CD4-positive, alpha-beta memory T cell (primary cell): ENCODE data around the gene PAX6. TPM values are rescaled to one million over a fixed set of nuclear protein-coding genes. Genes with fewer than 3 reads are reported as not detected.

Source experiments
- CTCF ChIA-PET: fragments of 350-600 bp; sonication (Branson Sonifier 250); formaldehyde crosslinking; loops from one replicate; lab custom pipeline; 2021; ENCODE audit warnings: inconsistent platforms; ENCODE audit not compliant: partially characterized antibody; lab: Charles Lee
- POLR2A ChIA-PET: fragments of 350-600 bp; sonication (Branson Sonifier 250); formaldehyde crosslinking; loops from one replicate; lab custom pipeline; 2021; ENCODE audit not compliant: partially characterized antibody; lab: Charles Lee
- DNase-seq, 5 donors: peaks; one replicate each; pipeline versions ENCODE4 v3.0.0 to v3.0.0-alpha.2; 2020 to 2022; ENCODE audit warnings: mixed read lengths in 1 of 5
- H3K27ac ChIP-seq: one replicate; pipeline ENCODE4 v1.7.0; 2013; ENCODE audit warnings: low read depth, low read length
- H3K27me3 ChIP-seq: 2 replicates; pipeline ENCODE4 v1.7.0; 2013; ENCODE audit warnings: mild to moderate bottlenecking, low read length, moderate library complexity; ENCODE audit not compliant: insufficient read depth
- H3K36me3 ChIP-seq: 2 replicates; pipeline ENCODE4 v1.7.0; 2013; ENCODE audit warnings: mild to moderate bottlenecking, low read length, moderate library complexity; ENCODE audit not compliant: insufficient read depth
- H3K4me1 ChIP-seq: 2 replicates; pipeline ENCODE4 v1.7.0; 2013; ENCODE audit warnings: mild to moderate bottlenecking, low read length, moderate library complexity; ENCODE audit not compliant: insufficient read depth
- H3K4me3 ChIP-seq, 2 donors: one replicate each; pipeline ENCODE4 v1.7.0; 2013; ENCODE audit warnings: low read length in 2 of 2, mild to moderate bottlenecking in 1 of 2
- H3K9me3 ChIP-seq, 2 donors: one replicate each; pipeline ENCODE4 v1.7.0; 2013; ENCODE audit warnings: low read length in 2 of 2, control low read depth in 1 of 2; ENCODE audit not compliant: control insufficient read depth in 1 of 2
- H3K27ac Mint-ChIP-seq, 7 donors: one replicate each; pipeline ENCODE4 v1.8.0; 2020 to 2021; ENCODE audit warnings: mixed read lengths in 7 of 7, mild to moderate bottlenecking in 6 of 7, inconsistent platforms in 3 of 7, moderate library complexity in 3 of 7
- H3K27me3 Mint-ChIP-seq, 2 donors: one replicate each; pipeline ENCODE4 v1.8.0; 2020 to 2021; ENCODE audit warnings: mixed read lengths in 2 of 2
- H3K36me3 Mint-ChIP-seq, 2 donors: one replicate each; pipeline ENCODE4 v1.8.0; 2020 to 2021; ENCODE audit warnings: mixed read lengths in 2 of 2, inconsistent platforms in 1 of 2, mild to moderate bottlenecking in 1 of 2
- H3K4me1 Mint-ChIP-seq, 4 donors: one replicate each; pipeline ENCODE4 v1.8.0; 2020 to 2021; ENCODE audit warnings: mixed read lengths in 4 of 4, mild to moderate bottlenecking in 1 of 4
- H3K4me3 Mint-ChIP-seq, 8 donors: one replicate each; pipeline ENCODE4 v1.8.0; 2020 to 2021; ENCODE audit warnings: mixed read lengths in 8 of 8, mild to moderate bottlenecking in 7 of 8, moderate library complexity in 6 of 8, inconsistent platforms in 3 of 8
- H3K9me3 Mint-ChIP-seq, 8 donors: one replicate each; pipeline ENCODE4 v1.8.0; 2020 to 2021; ENCODE audit warnings: mixed read lengths in 8 of 8, mild to moderate bottlenecking in 5 of 8, inconsistent platforms in 3 of 8, moderate library complexity in 1 of 8
- intact Hi-C: fragments of 100-400 bp; cut with micrococcal nuclease; formaldehyde crosslinking; loops from one replicate; pipeline ENCODE4 v1.15.1; 2023
- polyA plus RNA-seq, 2 donors: library from polyadenylated mRNA; unstranded; fragments of 300-500 nt; fragmentation: Illumina TruSeq; gene quantifications; one replicate each; pipeline ENCODE4 v1.2.3, GENCODE V29; 2021
- total RNA-seq, 2 experiments: library from RNA; stranded (reverse); gene quantifications; one replicate each; pipeline ENCODE4 v1.2.3, GENCODE V29; 2021

Gene PAX6
- total and polyA plus RNA-seq, 4 experiments from 2014 or later, result 0.11 TPM; not detected in 3

- no peak for DNase-seq
- Mint-ChIP-seq H3K27ac (peak overlapping the region in 1 of 7 donors; percentile 48), H3K9me3 (peaks cover 3 to 35% (median 20%) of the 10 kb centered on the region in 8 donors), H3K4me1 (peaks cover 36 to 76% (median 46%) of the 10 kb centered on the region in 4 donors), H3K27me3 (peaks cover 66 to 67% of the 10 kb centered on the region in 2 donors), H3K36me3 (peaks cover 0 to 11% of the 10 kb centered on the region in 2 donors), H3K4me3 (peak overlapping the region in 2 of 8 donors; percentile 14 to 48)
- POLR2A ChIA-PET, result interaction anchor here (1.6 kb wide), 1 partner anchor 10 kb away, joined by 7 read pairs; no protein-coding TSS in a partner anchor
- Histone ChIP-seq H3K9me3 (peaks cover 0 to 3% of the 10 kb centered on the region in 2 donors), H3K4me3 (no peak overlapping the region), H3K36me3 (no peaks in the 10 kb centered on the region), H3K4me1 (peaks cover 56% of the 10 kb centered on the region), H3K27me3 (peaks cover 85% of the 10 kb centered on the region), H3K27ac (no peak overlapping the region)
- CTCF ChIA-PET, result no interaction called here
- intact Hi-C loops, result no loop called here
Observed at GRCh38 chr11:31807799-31808667, 3.1 kb downstream of the PAX6 start.

DNA sequence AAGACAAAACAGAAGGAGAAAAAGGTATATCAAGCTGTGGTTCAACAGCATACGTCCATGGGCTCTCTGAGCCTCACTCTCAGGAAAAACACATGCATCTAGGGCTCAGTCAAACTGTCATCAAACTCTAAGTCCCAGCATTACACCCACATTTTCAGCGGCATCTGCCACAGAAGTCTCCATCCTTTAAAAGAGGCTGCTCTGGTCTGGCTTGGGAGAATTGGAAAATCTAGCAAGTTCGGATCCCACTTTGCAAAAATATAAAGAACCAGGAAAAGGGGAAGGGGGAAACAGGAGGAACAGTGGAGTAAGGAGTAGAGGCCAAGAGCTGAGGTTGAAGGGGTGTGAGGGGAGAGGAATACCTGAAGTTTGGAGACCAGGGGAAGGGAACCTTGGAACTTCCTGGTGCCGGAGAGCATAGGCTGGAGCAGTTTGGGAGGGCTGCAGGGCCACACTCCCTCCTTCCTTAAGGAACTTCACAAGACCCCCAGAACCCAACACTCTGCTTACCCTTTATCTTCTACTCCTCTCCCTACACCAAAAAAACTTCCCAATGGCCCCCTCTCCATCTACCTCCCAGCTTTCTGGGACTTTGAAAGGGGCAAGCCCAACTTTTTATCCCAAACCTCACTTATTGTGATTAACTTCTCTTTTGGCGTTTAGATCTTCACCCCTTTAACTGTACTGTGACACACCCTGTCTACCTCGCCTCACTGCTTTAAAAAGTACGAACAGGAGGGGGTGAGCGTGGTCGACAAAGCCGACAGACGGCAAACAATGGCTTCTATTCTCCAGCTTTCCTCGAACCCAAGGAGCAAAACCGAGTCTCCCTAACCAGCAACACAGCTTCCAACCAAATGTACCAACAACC, 4.0 kb downstream of the PAX6 start:
- Histone ChIP-seq H3K36me3 (no peaks in the 10 kb centered on the region), H3K27ac (no peak overlapping the region), H3K9me3 (peaks cover 0 to 3% of the 10 kb centered on the region in 2 donors), H3K4me1 (peaks cover 52% of the 10 kb centered on the region), H3K27me3 (peaks cover 81% of the 10 kb centered on the region), H3K4me3 (no peak overlapping the region)
- H3K27ac Mint-ChIP-seq, result peak overlapping the region in 1 of 7 donors; percentile 58
- peaks cover 67% of the 10 kb centered on the region in 2 donors for H3K27me3 Mint-ChIP-seq
- peaks cover 3 to 38% (median 25%) of the 10 kb centered on the region in 8 donors for H3K9me3 Mint-ChIP-seq
- DNase-seq, result no peak
- H3K4me3 Mint-ChIP-seq, result peak overlapping the region in 2 of 8 donors; percentile 3 to 59
- H3K4me1 Mint-ChIP-seq, result peaks cover 30 to 76% (median 45%) of the 10 kb centered on the region in 4 donors
- CTCF ChIA-PET, result no interaction called here
- peaks cover 0 to 10% of the 10 kb centered on the region in 2 donors for H3K36me3 Mint-ChIP-seq
- POLR2A ChIA-PET, result interaction anchor here (1.6 kb wide), 1 partner anchor 11 kb away, joined by 7 read pairs; no protein-coding TSS in a partner anchor
- intact Hi-C loops, result no loop called here

DNA sequence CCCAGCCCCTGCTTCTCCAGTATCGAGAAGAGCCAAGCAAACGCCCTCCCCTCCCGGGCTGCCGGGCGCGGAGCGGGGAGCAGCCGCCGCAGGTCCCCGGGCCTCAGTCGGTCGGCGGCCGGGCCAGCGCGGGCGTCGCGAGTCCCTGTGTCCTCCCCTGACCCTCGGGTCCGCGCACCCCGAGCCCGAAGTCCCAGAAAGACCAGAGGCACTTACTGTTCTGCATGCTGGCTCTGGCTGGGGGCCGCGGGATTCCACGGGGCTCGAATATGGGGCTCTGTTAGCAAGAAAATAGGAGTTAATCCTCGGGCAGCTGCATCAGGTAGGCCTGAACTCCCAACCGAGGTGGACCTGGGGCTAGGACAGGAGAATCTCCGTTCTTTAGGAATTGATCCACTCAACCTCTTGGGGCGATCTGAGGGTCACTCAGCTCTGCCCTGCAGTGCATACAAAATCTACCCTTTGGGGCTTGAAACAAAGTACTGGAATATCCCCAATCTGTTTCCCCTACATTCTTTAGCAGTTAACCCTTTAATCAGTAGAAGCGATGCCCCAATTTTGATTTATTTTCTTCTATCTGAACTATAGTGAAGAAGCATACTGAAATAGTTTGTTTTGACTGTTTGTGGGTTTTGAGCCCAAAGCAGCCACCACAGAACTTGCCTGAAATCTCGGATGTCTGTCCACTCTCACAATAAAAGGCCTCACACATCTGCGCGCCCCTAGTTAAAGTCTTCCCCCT, 4.8 kb downstream of the PAX6 start:
- peaks cover 83% of the 10 kb centered on the region for H3K27me3 ChIP-seq
- H3K4me1 ChIP-seq, result peaks cover 47% of the 10 kb centered on the region
- no peak overlapping the region for H3K27ac ChIP-seq
- H3K4me3 Mint-ChIP-seq, result peak overlapping the region in 2 of 8 donors; percentile 3 to 59
- intact Hi-C loops, result no loop called here
- peaks cover 67 to 69% of the 10 kb centered on the region in 2 donors for H3K27me3 Mint-ChIP-seq
- H3K36me3 Mint-ChIP-seq, result peaks cover 2 to 8% of the 10 kb centered on the region in 2 donors
- H3K9me3 Mint-ChIP-seq, result peaks cover 3 to 42% (median 29%) of the 10 kb centered on the region in 8 donors
- peak overlapping the region in 2 of 7 donors; percentile 27 to 58 for H3K27ac Mint-ChIP-seq
- peaks cover 27 to 69% (median 40%) of the 10 kb centered on the region in 4 donors for H3K4me1 Mint-ChIP-seq
- no peak for DNase-seq
- no peak overlapping the region for H3K4me3 ChIP-seq
- POLR2A ChIA-PET, result interaction anchor here (1.6 kb wide), 1 partner anchor 11 kb away, joined by 7 read pairs; no protein-coding TSS in a partner anchor
- H3K36me3 ChIP-seq, result no peaks in the 10 kb centered on the region
- H3K9me3 ChIP-seq, result peaks cover 0 to 3% of the 10 kb centered on the region in 2 donors
- CTCF ChIA-PET, result no interaction called here

DNA sequence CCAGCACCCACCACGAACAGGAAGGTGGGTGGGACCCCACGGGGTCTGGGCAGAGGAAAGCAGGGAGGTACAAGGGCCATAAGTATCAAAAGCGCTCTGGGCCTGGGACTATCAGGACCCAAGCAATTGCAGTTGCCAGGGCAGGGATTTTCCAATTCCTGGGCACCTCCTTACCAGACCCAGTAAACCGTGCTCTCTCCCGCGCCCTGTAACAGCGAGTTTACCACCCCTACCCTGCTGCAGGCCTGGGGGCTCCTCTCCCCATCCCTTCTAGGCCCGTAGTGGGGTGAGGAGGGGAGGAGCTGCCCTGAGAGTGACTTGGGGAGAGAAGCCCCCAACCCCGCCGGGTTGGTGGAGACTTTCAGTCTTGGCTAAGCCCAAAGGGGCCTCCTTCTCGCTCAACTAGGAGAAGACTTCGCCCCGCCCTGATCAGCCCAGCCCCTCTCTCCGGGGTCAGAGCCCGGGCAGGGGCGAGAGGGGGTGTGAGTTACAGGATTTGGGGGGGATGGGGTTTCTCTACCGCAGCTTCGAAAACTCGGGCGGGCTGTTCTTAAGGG, 5.4 kb downstream of the PAX6 start:
- H3K9me3 ChIP-seq, result peaks cover 0 to 3% of the 10 kb centered on the region in 2 donors
- no peak for DNase-seq
- H3K27ac ChIP-seq, result no peak overlapping the region
- Mint-ChIP-seq H3K4me1 (peaks cover 22 to 68% (median 35%) of the 10 kb centered on the region in 4 donors), H3K9me3 (peaks cover 3 to 46% (median 35%) of the 10 kb centered on the region in 8 donors), H3K36me3 (peaks cover 5 to 6% of the 10 kb centered on the region in 2 donors), H3K4me3 (peak overlapping the region in 1 of 8 donors; percentile 26), H3K27ac (no peak overlapping the region), H3K27me3 (peaks cover 69 to 70% of the 10 kb centered on the region in 2 donors)
- POLR2A ChIA-PET, result no interaction called here
- no peak overlapping the region for H3K4me3 ChIP-seq
- peaks cover 44% of the 10 kb centered on the region for H3K4me1 ChIP-seq
- H3K27me3 ChIP-seq, result peaks cover 86% of the 10 kb centered on the region
- CTCF ChIA-PET, result no interaction called here
- intact Hi-C loops, result no loop called here
- no peaks in the 10 kb centered on the region for H3K36me3 ChIP-seq

GRCh38 chr11:31805037-31805628, 6.0 kb downstream of the PAX6 start:
- Mint-ChIP-seq H3K4me3 (peak overlapping the region in 7 of 8 donors; percentile 64 to 78 (median 73)), H3K9me3 (peaks cover 3 to 50% (median 40%) of the 10 kb centered on the region in 8 donors), H3K27ac (peak overlapping the region in 3 of 7 donors; percentile 10 to 82 (median 68)), H3K27me3 (peaks cover 72 to 74% of the 10 kb centered on the region in 2 donors), H3K36me3 (peaks cover 5 to 6% of the 10 kb centered on the region in 2 donors), H3K4me1 (peaks cover 25 to 71% (median 37%) of the 10 kb centered on the region in 4 donors)
- H3K27ac ChIP-seq, result no peak overlapping the region
- no peaks in the 10 kb centered on the region for H3K36me3 ChIP-seq
- intact Hi-C loops, result no loop called here
- POLR2A ChIA-PET, result no interaction called here
- CTCF ChIA-PET, result no interaction called here
- H3K4me1 ChIP-seq, result peaks cover 44% of the 10 kb centered on the region
- H3K9me3 ChIP-seq, result peaks cover 0 to 3% of the 10 kb centered on the region in 2 donors
- no peak for DNase-seq
- H3K27me3 ChIP-seq, result peaks cover 89% of the 10 kb centered on the region
- no peak overlapping the region for H3K4me3 ChIP-seq
